GM18507 (cell line): ENCODE results near the gene RPS6KB1.
"Not testable (repeated sequence)": the region's sequence is repeated elsewhere in the genome, so short reads cannot be mapped to it uniquely, and the experiment has no call there.

ENCODE experiments used
- DNase-seq: peaks from one replicate; pipeline ENCODE4 v3.0.0; 2011; ENCODE audit warnings: low read depth; ENCODE audit not compliant: insufficient read length; ENCODE audit errors: extremely low spot score
- FAIRE-seq: peaks from 2 replicates; lab custom pipeline; 2011; peaks lifted over from hg19 to GRCh38; lab: Jason Lieb, UNC

RPS6KB1 gene

GRCh38 chr17:59863616-59864015, 29.3 kb upstream of the RPS6KB1 start:
- DNase-seq, result no peak
- no peak for FAIRE-seq

- FAIRE-seq (no peak), DNase-seq (no peak)
Observed at GRCh38 chr17:59869941-59870218, 23.0 kb upstream of the RPS6KB1 start.

GRCh38 chr17:59870482-59870881, 22.4 kb upstream of the RPS6KB1 start:
- DNase-seq (no peak), FAIRE-seq (no peak)

GRCh38 chr17:59872351-59872750, 20.6 kb upstream of the RPS6KB1 start:
- FAIRE-seq (no peak), DNase-seq (no peak)

GRCh38 chr17:59873414-59873813, 19.5 kb upstream of the RPS6KB1 start:
- FAIRE-seq, DNase-seq: not testable (repeated sequence)

- DNase-seq (no peak), FAIRE-seq (no peak)
Observed at GRCh38 chr17:59874376-59874775, 18.5 kb upstream of the RPS6KB1 start.

- FAIRE-seq (no peak), DNase-seq (no peak)
Observed at GRCh38 chr17:59876107-59876506, 16.8 kb upstream of the RPS6KB1 start.

GRCh38 chr17:59877965-59878364, 15.0 kb upstream of the RPS6KB1 start:
- FAIRE-seq, result no peak
- DNase-seq, result no peak

GRCh38 chr17:59878624-59879023, 14.3 kb upstream of the RPS6KB1 start:
- FAIRE-seq (no peak), DNase-seq (no peak)

- DNase-seq (no peak), FAIRE-seq (no peak)
Observed at GRCh38 chr17:59884861-59885260, 8.1 kb upstream of the RPS6KB1 start.

- FAIRE-seq (no peak), DNase-seq (no peak)
Observed at GRCh38 chr17:59888145-59888750, 4.7 kb upstream of the RPS6KB1 start.

GRCh38 chr17:59890720-59891119, 2.2 kb upstream of the RPS6KB1 start:
- FAIRE-seq (no peak), DNase-seq (no peak)

- FAIRE-seq (no peak), DNase-seq (no peak)
Observed at GRCh38 chr17:59892251-59892923, 534 bp upstream of the RPS6KB1 start.

- FAIRE-seq (no peak), DNase-seq (no peak)
Observed at GRCh38 chr17:59893676-59894100, 767 bp downstream of the RPS6KB1 start.

- no peak for DNase-seq
- FAIRE-seq, result no peak
Observed at GRCh38 chr17:59897090-59897489, 4.2 kb downstream of the RPS6KB1 start.

- no peak for DNase-seq
- no peak for FAIRE-seq
Observed at GRCh38 chr17:59899099-59899498, 6.2 kb downstream of the RPS6KB1 start.

GRCh38 chr17:59901604-59902003, 8.7 kb downstream of the RPS6KB1 start:
- FAIRE-seq, result no peak
- DNase-seq, result no peak

GRCh38 chr17:59903455-59903854, 10.5 kb downstream of the RPS6KB1 start:
- FAIRE-seq (no peak), DNase-seq (no peak)

- DNase-seq, result no peak
- FAIRE-seq, result no peak
Observed at GRCh38 chr17:59907467-59907866, 14.5 kb downstream of the RPS6KB1 start.

GRCh38 chr17:59914274-59914854, 21.4 kb downstream of the RPS6KB1 start:
- DNase-seq (no peak), FAIRE-seq (peak; percentile 56)

- FAIRE-seq, result no peak
- DNase-seq, result no peak
Observed at GRCh38 chr17:59916446-59916845, 23.5 kb downstream of the RPS6KB1 start.
